GM13977 (cell line): ENCODE results near the gene DEAF1.

Experiments used
- DNase-seq: peaks from one replicate; pipeline ENCODE4 v3.0.0; 2012; ENCODE audit warnings: low spot score
- in situ Hi-C: fragments of 300-500 bp; cut with MboI; formaldehyde crosslinking; loops from one replicate; pipeline ENCODE4 v1.12.0; 2022; ENCODE audit warnings: low sequenced_read_pairs, low pct_unique_long_range_greater_than_20kb, mixed read lengths, inconsistent platforms; ENCODE audit not compliant: unreplicated experiment
- TF ChIP-seq, protein P1 (sequence below): IDR thresholded peaks from 2 replicates; pipeline ENCODE4 v1.5.1; 2012; ENCODE audit warnings: mild to moderate bottlenecking, control low read depth; ENCODE audit not compliant: insufficient read depth; ENCODE audit errors: extremely low read depth, missing control alignments

DEAF1 gene

GRCh38 chr11:721247-721740 lies 26.3 kb upstream of the DEAF1 start:
- in situ Hi-C loops = no loop called here
- DNase-seq = no peak
- TF ChIP-seq, protein P1, sequence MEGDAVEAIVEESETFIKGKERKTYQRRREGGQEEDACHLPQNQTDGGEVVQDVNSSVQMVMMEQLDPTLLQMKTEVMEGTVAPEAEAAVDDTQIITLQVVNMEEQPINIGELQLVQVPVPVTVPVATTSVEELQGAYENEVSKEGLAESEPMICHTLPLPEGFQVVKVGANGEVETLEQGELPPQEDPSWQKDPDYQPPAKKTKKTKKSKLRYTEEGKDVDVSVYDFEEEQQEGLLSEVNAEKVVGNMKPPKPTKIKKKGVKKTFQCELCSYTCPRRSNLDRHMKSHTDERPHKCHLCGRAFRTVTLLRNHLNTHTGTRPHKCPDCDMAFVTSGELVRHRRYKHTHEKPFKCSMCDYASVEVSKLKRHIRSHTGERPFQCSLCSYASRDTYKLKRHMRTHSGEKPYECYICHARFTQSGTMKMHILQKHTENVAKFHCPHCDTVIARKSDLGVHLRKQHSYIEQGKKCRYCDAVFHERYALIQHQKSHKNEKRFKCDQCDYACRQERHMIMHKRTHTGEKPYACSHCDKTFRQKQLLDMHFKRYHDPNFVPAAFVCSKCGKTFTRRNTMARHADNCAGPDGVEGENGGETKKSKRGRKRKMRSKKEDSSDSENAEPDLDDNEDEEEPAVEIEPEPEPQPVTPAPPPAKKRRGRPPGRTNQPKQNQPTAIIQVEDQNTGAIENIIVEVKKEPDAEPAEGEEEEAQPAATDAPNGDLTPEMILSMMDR = no peak

GRCh38 chr11:720642-721246 lies 25.7 kb upstream of the DEAF1 start:
- peak; percentile 92 for DNase-seq
- in situ Hi-C loops = no loop called here
- TF ChIP-seq, protein P1 = no peak

DNA sequence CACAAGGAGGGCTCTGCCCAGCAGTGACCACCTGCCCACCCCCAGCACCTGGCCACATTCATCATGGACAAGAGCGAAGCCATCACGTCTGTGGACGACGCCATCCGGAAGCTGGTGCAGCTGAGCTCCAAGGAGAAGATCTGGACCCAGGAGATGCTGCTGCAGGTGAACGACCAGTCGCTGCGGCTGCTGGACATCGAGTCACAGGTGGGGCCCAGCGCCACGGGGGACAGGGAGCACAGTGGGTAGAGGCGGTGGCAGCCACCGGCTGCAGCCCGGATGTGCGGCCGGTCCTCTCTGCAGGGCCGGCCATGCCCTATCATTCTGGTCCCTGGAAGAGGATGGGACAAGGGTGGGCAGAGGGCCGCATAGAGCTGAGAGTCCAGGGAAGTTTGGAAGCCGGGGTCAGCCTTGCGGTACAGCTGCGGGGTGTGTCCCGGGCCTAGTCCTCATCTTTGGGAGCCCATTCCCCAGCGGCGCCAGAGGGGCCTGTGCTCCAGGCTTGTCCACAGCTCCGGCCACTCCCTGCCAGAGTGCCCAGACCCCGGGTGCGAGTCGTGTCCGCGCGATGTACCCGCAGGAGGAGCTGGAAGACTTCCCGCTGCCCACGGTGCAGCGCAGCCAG lies 25.1 kb upstream of the DEAF1 start:
- TF ChIP-seq, protein P1 = no peak
- DNase-seq = no peak
- in situ Hi-C loops = no loop called here

- in situ Hi-C loops = loop anchor here (10.0 kb wide), 1 partner anchor 165 kb away; no protein-coding TSS in a partner anchor
- TF ChIP-seq, protein P1 = no peak
- DNase-seq = no peak
Observed at GRCh38 chr11:719214-720016, 24.4 kb upstream of the DEAF1 start.

GRCh38 chr11:714436-714835 lies 19.4 kb upstream of the DEAF1 start:
- no peak for DNase-seq
- in situ Hi-C loops = loop anchor here (10.0 kb wide), 1 partner anchor 160 kb away; no protein-coding TSS in a partner anchor
- TF ChIP-seq, protein P1 = no peak

- no peak for DNase-seq
- in situ Hi-C loops = no loop called here
- TF ChIP-seq, protein P1 = no peak
Observed at GRCh38 chr11:709109-709997, 14.3 kb upstream of the DEAF1 start.
